PFSK-1 (cell line): Measurements from ENCODE around the gene GTPBP3.

ENCODE experiments used
- POLR2AphosphoS5 ChIP-seq: IDR thresholded peaks from 2 replicates; pipeline ENCODE4 v1.6.1; 2012; ENCODE audit warnings: low read depth, mild to moderate bottlenecking, control low read depth, low read length, moderate library complexity
- REST ChIP-seq, 2 experiments: IDR thresholded peaks; 2 replicates each; pipeline versions ENCODE4 v1.6.1 to v1.8.0; 2011 to 2012; ENCODE audit warnings: low read depth in 2 of 2, low read length in 2 of 2, control low read depth in 1 of 2, inconsistent platforms in 1 of 2, mild to moderate bottlenecking in 1 of 2, moderate library complexity in 1 of 2; ENCODE audit not compliant: insufficient read depth in 1 of 2
- SIN3A ChIP-seq: IDR thresholded peaks from 2 replicates; pipeline ENCODE4 v1.6.1; 2012; ENCODE audit warnings: mild to moderate bottlenecking, low read length, moderate library complexity, borderline replicate concordance; ENCODE audit not compliant: insufficient read depth
- TAF1 ChIP-seq: IDR thresholded peaks from 2 replicates; pipeline ENCODE4 v1.6.1; 2012; ENCODE audit warnings: low read length, control low read depth, borderline replicate concordance; ENCODE audit not compliant: insufficient read depth

DNA sequence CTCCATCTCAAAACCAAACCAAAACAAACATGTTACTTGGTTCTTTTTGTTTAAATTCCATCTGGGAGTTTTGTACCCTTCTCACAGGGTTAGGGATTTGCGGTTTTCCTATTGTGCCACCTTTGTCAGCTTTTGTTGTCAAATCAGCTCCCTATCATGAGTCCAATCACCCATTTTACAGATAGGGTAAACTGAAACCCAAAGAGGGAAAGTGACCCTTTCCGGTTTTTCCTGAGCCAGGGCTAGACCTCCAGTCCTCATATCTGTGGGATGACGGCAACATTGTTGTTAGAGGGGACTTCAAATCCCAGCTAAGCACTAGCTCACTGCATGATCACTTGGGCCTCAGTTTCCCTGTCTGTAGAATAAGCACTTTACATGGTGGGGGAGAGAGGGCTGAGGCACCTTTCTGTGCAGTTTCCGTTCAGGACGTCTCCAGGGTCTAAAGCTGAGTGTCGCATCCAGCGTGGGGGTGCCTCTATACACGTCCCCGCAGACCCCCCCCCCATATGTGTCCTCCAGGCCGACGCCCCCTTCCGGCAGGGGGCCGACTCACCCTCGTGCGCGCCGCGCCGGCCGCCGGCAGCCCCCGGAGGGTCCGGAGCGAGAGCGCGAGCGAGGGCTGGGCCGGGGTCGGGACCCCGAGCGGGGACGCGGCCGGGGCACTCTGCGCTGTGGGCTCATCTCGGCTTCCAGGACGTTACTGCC, 52.8 kb downstream of the GTPBP3 start:
- no peak for TF ChIP-seq TAF1
- TF ChIP-seq POLR2AphosphoS5: no peak
- no peak for TF ChIP-seq REST (IDR thresholded peaks at IDR 0.05; ENCODE audit: insufficient read depth in 1 of 2, low read depth in 2 of 2, low read length in 2 of 2)
- no peak for TF ChIP-seq SIN3A
